Peyer's patch (tissue), 4 donors: ENCODE data around the gene CTU1. TPM values are rescaled to one million over a fixed set of nuclear protein-coding genes. Genes with fewer than 3 reads are reported as not detected.

Experiments
- DNase-seq, 3 donors: peaks; one replicate each; pipeline ENCODE4 v3.0.0-alpha.2; 2017 to 2019
- H3K27ac ChIP-seq, 4 donors: fragments of 200-600 bp; sonication (generic); one replicate each; pipeline ENCODE4 v1.5.1; 2016 to 2019
- H3K27me3 ChIP-seq, 2 donors: fragments of 200-600 bp; sonication (generic); one replicate each; pipeline ENCODE4 v1.5.1; 2019
- H3K36me3 ChIP-seq, 3 donors: fragments of 200-600 bp; sonication (generic); one replicate each; pipeline ENCODE4 v1.5.1; 2016 to 2019
- H3K4me1 ChIP-seq, 4 donors: fragments of 200-600 bp; sonication (generic); one replicate each; pipeline ENCODE4 v1.5.1; 2016 to 2019
- H3K4me3 ChIP-seq, 4 donors: fragments of 200-600 bp; sonication (generic); 1 replicate in 3 of 4; 2 replicates in 1 of 4; pipeline ENCODE4 v1.5.1; 2016 to 2019; ENCODE audit warnings: mild to moderate bottlenecking in 1 of 4
- H3K9me3 ChIP-seq, 4 donors: fragments of 200-600 bp; sonication (generic); one replicate each; pipeline ENCODE4 v1.5.1; 2016 to 2019; ENCODE audit warnings: mild to moderate bottlenecking in 1 of 4
- CTCF ChIP-seq, 6 experiments: fragments of 450-650 bp in 4 of 6; fragments of 200-600 bp in 2 of 6; sonication (generic) in 1 of 6; IDR thresholded peaks; one replicate each; pipeline ENCODE4 v1.5.1; 2017 to 2019; ENCODE audit warnings: antibody characterized with exemption in 6 of 6, mild to moderate bottlenecking in 3 of 6, moderate library complexity in 1 of 6
- POLR2A ChIP-seq, 2 donors: fragments of 450-650 bp; IDR thresholded peaks; one replicate each; pipeline ENCODE4 v1.5.1; 2017; ENCODE audit warnings: antibody characterized with exemption in 2 of 2, mild to moderate bottlenecking in 2 of 2, moderate library complexity in 2 of 2
- total RNA-seq, 4 donors: library from RNA; depleted of rRNA; stranded (reverse); fragments of >200 nt; gene quantifications; one replicate each; pipeline ENCODE4 v1.1.0, GENCODE V29; 2016

Gene CTU1
- total RNA-seq, 4 donors from 2014 or later: 4.4 to 10.0 (median 6.5) TPM

- Histone ChIP-seq H3K4me3 (no peak overlapping the region), H3K27ac (no peak overlapping the region), H3K27me3 (no peaks in the 10 kb centered on the region), H3K4me1 (no peaks in the 10 kb centered on the region), H3K36me3 (no peaks in the 10 kb centered on the region), H3K9me3 (no peaks in the 10 kb centered on the region)
- no peak for TF ChIP-seq CTCF (IDR thresholded peaks at IDR 0.05)
- no peak for DNase-seq
These were observed 28.6 kb downstream of the CTU1 start for GRCh38 chr19:51079481-51080110.

GRCh38 chr19:51078731-51079130 is 29.5 kb downstream of the CTU1 start:
- TF ChIP-seq POLR2A (IDR thresholded peaks at IDR 0.05): no peak
- TF ChIP-seq CTCF (IDR thresholded peaks at IDR 0.05): no peak
- H3K36me3 ChIP-seq: no peaks in the 10 kb centered on the region
- H3K27ac ChIP-seq: no peak overlapping the region
- no peaks in the 10 kb centered on the region for H3K9me3 ChIP-seq
- no peak for DNase-seq
- no peaks in the 10 kb centered on the region for H3K4me1 ChIP-seq
- no peak overlapping the region for H3K4me3 ChIP-seq
- H3K27me3 ChIP-seq: no peaks in the 10 kb centered on the region

GRCh38 chr19:51078104-51078503 is 30.1 kb downstream of the CTU1 start:
- TF ChIP-seq POLR2A (IDR thresholded peaks at IDR 0.05) (no peak), CTCF (IDR thresholded peaks at IDR 0.05) (no peak)
- no peaks in the 10 kb centered on the region for H3K27me3 ChIP-seq
- no peaks in the 10 kb centered on the region for H3K4me1 ChIP-seq
- no peak for DNase-seq
- no peaks in the 10 kb centered on the region for H3K9me3 ChIP-seq
- H3K36me3 ChIP-seq: no peaks in the 10 kb centered on the region
- no peak overlapping the region for H3K4me3 ChIP-seq
- no peak overlapping the region for H3K27ac ChIP-seq

- Histone ChIP-seq H3K9me3 (no peaks in the 10 kb centered on the region), H3K4me1 (no peaks in the 10 kb centered on the region), H3K27ac (no peak overlapping the region), H3K4me3 (no peak overlapping the region), H3K36me3 (no peaks in the 10 kb centered on the region), H3K27me3 (no peaks in the 10 kb centered on the region)
- no peak for TF ChIP-seq CTCF (IDR thresholded peaks at IDR 0.05)
- TF ChIP-seq POLR2A (IDR thresholded peaks at IDR 0.05): no peak
- no peak for DNase-seq
These were observed 31.5 kb downstream of the CTU1 start for GRCh38 chr19:51076631-51077213.

- H3K27ac ChIP-seq: no peak overlapping the region
- TF ChIP-seq POLR2A (IDR thresholded peaks at IDR 0.05) (no peak), CTCF (IDR thresholded peaks at IDR 0.05) (no peak)
- H3K9me3 ChIP-seq: no peaks in the 10 kb centered on the region
- no peaks in the 10 kb centered on the region for H3K27me3 ChIP-seq
- no peaks in the 10 kb centered on the region for H3K4me1 ChIP-seq
- DNase-seq: no peak
- H3K4me3 ChIP-seq: no peak overlapping the region
- no peaks in the 10 kb centered on the region for H3K36me3 ChIP-seq
These were observed 32.2 kb downstream of the CTU1 start for GRCh38 chr19:51075998-51076397.

- Histone ChIP-seq H3K27ac (no peak overlapping the region), H3K4me3 (no peak overlapping the region), H3K36me3 (no peaks in the 10 kb centered on the region), H3K4me1 (no peaks in the 10 kb centered on the region), H3K27me3 (no peaks in the 10 kb centered on the region), H3K9me3 (no peaks in the 10 kb centered on the region)
- no peak for DNase-seq
- TF ChIP-seq POLR2A (IDR thresholded peaks at IDR 0.05) (no peak), CTCF (IDR thresholded peaks at IDR 0.05) (no peak)
These were observed 37.2 kb downstream of the CTU1 start for GRCh38 chr19:51071095-51071405.
